Dermis blood vessel endothelial cell (primary cell): ENCODE data around the gene HECTD2. TPM values are rescaled to one million over a fixed set of nuclear protein-coding genes. Genes with fewer than 3 reads are reported as not detected.
"Not testable (repeated sequence)": the region's sequence is repeated elsewhere in the genome, so short reads cannot be mapped to it uniquely, and the experiment has no call there.

Source experiments
- DNase-seq: peaks from one replicate; pipeline ENCODE4 v3.0.0; 2010
- total RNA-seq: library from RNA; depleted of rRNA; stranded (reverse); fragments of >200 nt; gene quantifications from 2 replicates; pipeline ENCODE4 v1.2.3, GENCODE V29; 2014

The HECTD2 gene, protein sequence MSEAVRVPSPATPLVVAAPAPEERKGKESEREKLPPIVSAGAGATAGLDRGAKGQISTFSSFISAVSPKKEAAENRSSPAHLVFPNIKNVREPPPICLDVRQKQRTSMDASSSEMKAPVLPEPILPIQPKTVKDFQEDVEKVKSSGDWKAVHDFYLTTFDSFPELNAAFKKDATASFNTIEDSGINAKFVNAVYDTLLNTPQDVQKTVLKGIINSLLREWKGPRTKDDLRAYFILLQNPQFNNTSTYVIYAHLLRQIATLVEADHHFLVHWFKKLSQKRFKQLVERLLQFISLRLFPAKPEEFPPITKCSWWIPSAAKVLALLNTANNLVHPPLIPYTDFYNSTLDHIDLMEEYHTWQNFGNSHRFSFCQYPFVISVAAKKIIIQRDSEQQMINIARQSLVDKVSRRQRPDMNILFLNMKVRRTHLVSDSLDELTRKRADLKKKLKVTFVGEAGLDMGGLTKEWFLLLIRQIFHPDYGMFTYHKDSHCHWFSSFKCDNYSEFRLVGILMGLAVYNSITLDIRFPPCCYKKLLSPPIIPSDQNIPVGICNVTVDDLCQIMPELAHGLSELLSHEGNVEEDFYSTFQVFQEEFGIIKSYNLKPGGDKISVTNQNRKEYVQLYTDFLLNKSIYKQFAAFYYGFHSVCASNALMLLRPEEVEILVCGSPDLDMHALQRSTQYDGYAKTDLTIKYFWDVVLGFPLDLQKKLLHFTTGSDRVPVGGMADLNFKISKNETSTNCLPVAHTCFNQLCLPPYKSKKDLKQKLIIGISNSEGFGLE
- total RNA-seq, result 8.5 and 8.7 TPM in 2 replicates

DNA sequence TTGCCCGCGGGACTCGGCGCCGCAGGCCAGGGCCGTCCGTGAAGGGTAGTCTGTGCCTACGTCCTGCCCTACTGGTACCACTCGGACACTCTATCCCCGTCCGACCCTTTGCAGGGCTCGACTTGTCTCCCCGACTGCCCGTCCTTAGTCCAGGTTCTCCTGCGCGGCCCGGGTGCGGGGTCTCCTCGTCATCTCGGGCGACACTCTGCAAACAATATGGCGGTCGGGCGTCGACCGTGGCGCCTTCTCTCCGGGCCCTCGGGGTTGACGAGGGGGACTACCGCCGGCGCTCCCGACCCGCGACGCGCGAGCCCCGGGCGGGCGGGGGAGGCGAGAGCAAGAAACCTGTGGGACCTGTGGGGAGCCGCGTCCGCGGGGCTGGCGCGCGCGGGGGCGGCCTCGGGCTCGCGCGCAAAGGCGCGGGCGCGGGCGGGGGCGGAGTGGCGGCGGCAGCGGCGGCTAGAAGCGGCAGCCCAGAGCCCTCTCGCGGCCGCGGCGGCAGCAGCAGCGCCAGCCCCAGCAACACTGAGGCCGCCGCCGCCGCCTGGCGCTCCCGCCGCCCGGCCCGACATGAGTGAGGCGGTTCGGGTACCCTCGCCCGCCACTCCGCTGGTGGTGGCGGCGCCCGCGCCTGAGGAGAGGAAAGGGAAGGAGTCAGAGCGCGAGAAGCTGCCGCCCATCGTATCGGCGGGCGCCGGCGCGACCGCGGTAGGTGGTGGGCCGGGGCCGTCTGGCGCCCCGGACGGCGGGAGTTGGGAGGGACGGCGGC lies at the start of gene HECTD2:
Gene HECTD2, plus strand, starts transcription at position 476 of the 769 bp plus-strand sequence. Its CDS starts 95 bp downstream, at position 571.
- DNase-seq, result peak; percentile 87

DNA sequence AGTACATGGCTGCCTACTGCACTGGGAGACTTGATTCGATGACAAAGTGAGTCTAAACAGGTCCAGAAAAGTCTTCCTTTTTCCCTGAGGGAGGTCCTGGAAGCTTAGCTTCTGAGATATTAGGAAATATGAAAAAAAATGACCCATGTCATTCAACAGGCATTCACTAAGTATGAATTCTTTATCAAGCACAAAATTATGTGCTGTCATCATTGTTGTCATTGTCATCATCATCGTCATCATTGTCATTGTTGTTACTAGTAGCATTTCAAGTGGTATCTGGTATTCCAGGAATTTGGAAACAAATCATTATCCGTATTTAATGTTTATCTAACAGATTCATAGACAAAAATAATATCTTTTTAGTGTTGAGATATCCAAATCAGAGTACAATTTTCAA lies 49.7 kb upstream of the HECTD2 start:
- DNase-seq, result no peak

DNA sequence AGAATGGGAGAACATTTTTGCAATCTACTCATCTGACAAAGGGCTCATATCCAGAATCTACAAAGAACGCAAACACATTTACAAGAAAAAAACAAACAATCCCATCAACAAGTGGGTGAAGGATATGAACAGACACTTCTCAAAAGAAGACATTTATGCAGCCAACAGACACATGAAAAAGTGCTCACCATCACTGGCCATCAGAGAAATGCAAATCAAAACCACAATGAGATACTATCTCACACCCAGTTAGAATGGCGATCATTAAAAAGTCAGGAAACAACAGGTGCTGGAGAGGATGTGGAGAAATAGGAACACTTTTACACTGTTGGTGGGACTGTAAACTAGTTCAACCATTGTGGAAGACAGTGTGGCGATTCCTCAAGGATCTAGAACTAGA lies 44.6 kb upstream of the HECTD2 start:
- DNase-seq, result not testable (repeated sequence)

DNA sequence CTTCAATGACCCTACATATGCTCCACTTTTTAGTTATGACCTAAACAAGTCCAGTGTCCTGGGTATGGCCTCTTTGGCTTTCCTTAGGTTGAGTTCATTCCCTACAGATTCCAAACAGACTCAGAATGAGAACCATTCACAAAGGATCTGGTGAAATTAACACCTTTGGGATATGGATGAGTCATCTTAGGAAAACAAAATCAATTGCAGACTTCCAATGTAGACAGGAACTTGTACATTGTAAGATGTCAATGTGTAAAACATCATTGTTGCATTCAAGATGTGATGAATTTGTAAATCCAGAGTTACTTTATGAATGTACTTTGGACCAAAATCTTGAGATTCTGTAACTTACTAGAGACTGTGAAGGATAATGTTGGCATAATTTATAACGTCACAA lies 43.4 kb upstream of the HECTD2 start:
- peak; percentile 20 for DNase-seq

DNA sequence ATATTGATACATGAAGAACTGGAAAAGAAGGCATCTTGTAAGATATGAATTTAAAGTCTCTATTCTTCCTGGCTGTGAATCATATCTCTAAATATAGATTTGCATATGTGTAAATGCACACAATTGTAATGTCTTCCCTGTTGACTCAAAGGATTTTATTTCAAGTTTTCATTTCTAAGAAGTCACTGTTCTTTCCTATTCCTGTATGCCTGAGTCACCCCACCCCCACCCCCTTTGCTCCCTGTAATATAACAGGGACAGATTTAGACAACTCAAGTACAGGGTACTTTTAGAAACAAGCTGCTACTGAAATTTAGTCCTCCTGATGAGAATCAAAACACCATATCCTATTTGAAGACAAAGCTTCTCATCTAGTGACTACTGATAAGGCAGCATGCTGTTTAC lies 43.0 kb upstream of the HECTD2 start:
- DNase-seq, result no peak

DNA sequence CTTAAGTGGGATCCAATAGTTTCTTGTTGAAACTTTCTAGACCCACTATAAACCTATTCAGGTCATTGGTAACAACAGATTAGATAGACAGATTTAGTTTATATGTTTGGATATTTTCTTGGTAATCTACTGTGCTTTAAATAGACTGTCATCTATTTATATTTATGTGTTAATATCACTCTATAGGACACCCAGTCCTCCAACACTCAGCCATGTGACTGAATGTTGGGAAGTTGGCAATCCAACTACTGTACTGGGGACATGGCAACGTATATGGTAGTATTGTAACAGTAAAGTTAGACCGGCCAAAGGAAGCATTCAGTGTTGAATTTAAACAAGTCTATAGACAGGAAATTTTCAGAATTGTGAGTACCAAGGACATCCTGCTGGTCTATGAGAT lies 42.6 kb upstream of the HECTD2 start:
- no peak for DNase-seq

DNA sequence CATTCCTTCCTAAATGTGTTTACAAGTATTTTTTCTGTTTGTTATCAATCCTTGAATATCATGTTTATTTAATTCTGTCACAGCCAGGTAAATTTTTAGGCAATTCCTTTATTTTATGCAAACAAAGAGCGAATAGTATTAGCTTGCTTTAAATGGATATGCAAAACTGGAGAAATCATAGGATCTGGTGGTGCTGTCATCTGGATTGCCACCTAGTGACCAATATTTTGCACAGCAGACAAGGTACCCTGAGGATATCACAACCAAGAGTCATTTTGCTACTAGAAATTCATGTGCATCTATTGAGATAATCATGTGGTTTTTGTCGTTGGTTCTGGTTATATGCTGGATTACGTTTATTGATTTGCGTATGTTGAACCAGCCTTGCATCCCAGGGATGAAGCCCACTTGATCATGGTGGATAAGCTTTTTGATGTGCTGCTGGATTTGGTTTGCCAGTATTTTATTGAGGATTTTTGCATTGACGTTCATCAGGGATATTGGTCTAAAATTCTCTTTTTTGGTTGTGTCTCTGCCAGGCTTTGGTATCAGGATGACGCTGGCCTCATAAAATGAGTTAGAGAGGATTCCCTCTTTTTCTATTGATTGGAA lies 40.1 kb upstream of the HECTD2 start:
- DNase-seq, result peak; percentile 73

DNA sequence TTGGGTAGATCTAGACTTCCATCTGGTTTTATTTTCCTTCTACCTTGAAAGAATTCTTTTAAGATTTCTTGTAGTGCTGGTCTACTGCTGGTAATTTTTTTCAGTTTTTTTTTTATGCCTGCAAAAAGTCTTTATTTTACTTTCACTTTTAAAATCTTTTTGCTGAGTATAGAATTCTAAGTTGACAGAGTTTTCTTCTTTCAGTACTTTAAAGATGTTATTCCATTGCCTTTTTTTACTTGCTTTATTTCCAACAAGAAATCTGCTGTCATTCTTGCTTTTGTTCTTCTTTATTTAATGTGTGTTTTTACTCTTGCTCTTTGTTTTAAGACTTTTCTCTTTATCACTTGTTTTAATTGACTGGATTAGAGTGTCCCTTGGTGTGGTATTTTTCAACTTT lies 36.1 kb upstream of the HECTD2 start:
- no peak for DNase-seq

DNA sequence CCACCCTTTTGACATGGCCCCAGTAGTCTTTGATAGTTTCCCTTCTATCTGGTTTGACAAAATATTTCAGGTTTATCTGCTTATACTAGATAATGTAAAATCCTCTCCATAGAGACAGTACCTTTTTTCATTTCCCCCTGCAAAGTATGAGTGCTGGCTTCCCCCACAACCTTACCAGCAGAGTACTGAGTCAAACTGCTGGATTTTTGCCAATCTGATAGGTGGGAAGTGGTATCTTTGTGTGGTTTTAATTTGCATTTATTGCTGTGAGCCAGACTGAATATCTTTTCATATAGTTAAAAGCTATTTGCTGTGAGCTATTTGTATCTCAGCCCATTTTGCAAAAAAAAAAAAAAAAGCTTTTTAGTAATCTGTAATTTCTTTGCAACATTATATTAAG lies 32.1 kb upstream of the HECTD2 start:
- DNase-seq, result peak; percentile 7

DNA sequence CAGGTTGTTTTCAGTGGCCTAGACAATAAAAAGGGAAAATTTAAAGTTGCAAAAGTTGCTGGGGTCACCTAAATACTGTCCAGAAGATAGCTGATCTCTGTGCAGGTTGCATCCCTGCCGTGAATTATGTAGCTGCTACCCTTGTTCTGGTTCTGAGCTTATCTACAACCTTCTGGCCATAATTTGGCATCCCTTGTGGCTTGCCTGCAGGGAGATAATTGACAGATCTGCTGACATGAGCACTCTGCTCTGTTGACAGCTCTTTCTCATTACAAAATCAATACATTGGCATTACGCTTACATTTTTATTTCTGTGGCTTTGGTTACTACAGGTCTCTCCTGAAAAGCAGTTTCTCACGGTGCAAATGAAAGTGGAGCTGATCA lies 29.3 kb upstream of the HECTD2 start:
- no peak for DNase-seq

DNA sequence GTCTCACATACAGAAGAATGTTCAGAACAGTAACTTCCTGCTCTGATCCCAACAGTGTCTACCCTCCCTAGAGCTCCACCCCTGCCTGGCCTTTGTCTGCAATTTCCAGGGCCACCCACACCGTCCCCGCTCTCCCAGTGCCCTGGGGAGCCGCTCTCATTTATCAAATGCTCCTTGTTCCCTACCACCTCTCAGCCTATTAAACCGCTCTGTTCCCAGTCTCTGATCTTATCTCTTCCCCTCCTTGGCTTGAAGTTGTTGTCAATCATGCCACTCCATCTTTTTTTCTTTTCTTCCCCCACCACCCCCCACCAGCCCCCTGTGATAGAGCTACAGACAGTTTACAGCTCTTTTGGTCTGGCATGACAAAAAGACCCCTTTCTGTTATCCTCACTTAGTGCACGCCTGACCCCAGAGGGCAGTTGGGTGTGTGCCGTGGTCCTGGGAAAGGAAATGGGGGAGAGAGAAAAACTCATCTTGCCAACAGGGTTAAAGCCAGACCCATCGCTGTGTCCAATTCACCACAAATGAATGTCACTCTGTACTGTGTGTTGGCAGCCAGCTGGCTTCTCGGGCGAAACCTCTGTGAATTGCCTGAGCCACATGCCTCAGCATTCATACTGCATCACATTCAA lies 28.8 kb upstream of the HECTD2 start:
- no peak for DNase-seq

DNA sequence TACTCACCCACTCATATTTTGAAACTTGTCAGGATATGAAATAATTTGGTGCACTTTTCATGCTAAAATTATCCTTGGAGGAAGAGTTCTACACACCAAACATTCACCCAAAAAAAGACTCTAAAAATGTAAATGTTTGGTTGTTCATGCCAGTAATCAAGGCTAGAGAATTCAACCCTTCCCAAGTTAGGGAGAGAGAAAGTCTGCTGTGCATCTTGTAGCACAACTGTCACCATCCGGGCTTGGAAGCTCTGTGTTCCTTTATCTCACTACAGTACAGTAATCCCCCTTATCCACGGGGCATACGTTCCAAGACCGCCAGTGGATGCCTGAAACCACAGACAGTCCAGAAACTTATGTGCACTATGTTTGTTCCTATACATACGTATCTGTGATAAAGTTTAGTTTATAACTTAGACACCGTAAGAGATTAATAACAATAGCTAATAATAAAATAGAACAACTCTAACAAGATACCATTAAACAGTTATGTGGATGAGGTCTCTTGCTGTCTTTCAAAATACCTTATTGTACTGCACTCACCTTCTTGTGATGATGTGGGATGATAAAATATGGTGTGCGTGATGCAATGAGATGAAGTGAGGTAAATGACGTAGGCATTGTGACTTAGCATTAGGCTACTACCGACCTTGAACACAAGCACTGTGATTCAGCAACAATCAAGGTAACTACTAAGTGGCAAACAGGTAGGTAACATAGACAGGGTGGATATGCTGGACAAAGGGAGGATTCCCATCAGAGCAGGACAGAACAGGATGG lies 24.6 kb upstream of the HECTD2 start:
- no peak for DNase-seq

DNA sequence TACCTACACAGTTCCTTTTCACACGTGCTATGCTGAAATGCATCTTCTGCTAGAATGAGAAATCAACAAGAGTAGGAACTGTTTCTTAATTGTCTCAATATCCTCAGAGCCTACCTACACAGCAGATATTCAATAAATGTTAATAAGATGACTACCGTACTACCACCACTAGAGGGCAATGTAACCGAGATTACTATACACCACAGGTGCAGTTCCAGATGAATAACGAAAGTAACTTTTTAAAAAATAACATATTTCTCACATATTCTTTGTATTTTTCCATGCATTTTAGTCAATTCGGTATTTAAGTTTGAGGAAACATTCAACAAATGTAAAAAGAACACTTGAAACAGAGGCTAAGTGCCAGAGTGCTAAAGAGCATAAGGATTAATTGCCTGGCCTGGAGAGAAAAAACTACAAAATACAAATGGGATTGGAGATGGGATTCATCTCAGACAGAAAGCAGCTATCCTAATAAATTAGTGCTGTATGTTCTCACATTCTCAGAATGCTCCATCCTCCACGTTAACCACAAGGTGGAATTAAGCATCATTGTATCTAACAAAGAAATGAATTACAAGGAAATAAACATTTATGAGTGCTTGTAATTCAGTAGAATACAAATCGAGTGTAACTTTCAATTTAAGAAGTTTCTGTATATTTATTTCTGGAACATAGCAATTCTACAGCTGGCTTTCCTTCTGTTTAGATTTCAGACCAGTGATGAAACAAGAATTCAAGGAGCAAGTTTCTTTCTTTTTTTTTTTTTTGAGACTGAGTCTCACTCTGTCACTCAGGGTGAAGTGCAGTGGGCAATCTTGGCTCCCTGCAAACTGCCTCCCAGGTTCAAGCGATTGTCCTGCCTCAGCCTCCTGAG lies 20.3 kb upstream of the HECTD2 start:
- DNase-seq, result peak; percentile 81

DNA sequence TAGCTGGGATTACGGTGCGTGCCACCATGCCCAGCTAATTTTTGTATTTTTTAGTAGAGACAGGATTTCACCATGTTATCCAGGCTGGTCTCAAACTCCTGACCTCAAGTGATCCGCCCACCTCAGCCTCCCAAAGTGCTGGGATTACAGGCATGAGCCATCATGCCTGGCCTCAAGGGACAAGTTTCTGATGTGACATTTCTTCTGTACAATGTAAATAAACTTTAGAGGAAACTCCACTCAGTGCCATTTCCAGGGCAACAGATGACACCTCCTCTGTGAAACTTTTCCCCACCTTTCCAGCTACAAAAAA lies 19.7 kb upstream of the HECTD2 start:
- DNase-seq, result not testable (repeated sequence)

DNA sequence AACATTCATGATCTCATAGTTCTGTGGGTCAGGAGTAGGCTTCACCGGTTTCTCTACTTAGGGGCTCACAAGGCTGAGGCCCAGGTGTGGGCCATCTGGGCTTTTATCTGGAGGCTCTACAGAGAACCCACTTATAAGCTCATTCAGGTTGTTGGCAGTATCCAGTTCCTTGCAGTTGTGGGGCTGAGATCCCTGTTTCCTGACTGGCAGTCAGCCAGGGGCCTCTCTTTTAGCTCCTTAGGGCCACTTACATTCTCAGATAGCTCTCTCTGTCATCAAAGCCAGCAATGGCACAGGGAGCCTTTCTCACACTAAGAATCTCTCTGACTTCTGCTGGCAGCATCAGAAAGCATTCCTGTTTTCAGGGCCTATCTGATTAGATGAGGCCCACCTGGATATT lies 18.2 kb upstream of the HECTD2 start:
- DNase-seq, result no peak

DNA sequence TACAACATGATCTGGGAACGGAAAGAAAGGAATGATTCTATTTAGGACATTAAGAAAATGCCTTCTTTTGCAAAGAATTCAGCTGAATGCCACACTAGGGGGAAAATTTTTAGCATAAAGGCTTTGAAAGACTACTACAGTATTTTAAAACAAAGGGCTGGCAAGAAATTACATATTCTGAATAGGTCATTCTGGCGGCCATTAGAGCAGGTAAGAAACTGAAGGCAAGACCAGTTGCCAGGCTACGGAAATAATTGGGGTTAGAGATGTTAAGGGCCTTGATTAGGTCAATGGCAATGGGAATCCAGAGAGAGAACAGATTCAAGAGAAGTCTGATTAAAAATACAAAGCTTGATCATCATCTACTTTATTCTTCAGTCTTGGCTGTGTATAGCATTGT lies 3.8 kb upstream of the HECTD2 start:
- no peak for DNase-seq

DNA sequence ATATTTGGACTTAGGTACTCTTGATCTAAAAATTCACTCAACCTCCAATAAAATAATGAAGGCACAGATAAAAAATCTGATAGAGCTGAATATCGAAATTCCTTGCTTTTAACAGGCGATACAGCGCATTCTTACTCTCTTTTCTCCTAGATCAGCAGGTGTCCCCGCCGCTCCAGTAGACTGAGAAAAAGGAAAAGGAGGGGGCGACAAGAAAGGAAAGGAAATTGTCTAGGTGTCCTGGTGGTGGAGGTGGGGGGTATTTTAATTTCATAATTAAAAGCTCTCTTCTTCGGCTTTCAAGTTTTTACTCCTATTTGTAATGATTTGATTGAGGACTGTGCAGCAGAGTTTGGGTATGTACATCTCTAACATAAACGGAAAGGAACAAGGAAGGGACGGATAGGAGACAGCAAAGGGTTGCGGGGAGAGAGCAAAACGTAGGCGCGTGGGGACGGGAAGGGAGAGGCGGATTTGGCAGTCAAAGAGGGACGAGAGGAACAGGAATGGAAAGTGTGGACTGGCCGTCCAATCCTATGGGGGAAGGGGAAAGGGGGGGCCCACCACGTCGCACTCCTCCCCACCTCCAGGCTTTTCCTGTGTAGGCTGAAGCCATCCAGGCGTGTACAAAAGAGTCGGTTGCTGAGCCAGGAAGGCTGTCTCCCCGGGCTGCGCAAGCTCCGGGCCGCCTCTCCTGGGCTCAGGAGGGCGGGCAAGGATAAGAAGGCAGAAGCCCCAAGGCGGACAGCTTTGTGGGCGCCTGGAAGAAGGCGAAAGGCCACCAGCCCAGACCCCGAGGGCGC lies 875 bp upstream of the HECTD2 start:
- DNase-seq, result peak; percentile 80

DNA sequence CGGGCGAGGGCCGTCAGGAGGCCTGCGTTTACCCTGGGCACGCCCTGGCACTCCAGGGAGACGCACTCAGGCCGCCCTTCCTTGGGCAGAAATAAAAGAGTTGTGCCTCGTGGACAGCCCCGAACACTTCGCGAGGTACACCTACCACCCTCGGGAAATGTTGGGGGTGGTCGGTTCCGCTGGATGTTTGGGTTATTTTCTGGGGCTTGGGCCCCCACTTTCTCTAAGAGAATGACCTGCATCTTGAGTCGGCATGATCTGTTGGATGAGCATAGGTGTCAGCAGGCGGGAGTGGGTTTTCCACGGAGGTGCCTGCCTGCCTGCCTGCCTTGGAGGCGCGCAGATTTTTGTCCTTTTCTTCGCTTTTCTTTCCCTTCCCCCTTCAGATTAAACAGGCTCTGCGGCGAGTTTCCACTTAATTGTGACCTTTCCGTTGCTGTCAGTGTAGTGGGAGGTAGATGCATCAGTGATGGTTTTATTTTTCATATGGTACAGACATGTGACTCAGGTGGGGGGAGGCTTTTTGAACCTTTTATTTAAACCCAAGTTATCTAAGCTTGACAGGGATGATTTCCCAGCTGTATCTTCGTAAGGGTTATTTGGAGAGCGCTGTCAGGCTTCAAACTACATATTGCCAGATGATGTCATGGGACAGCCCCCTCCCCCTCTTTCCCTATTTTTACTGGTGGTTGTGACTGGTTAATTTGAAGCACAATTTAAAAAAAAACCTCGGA lies 661 bp downstream of the HECTD2 start:
- DNase-seq, result peak; percentile 36

DNA sequence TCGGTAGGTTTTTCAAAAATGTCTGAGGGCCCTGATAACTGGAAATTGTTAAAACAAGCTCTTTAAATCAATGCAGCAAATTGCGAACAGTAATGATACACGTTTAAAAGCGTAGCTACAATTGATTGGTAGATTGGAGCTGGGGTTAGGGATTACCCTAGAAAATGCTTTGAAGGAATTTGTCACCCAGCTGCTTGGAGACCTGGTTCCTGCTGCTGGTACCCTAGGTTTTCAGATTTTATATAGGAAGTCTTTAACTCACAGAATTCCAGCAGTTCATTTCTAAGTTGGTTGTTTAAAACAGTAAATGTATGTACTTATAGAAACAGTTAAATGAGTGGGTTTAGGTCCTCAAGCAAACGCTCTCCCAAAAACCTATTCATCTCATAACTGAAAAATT lies 1.5 kb downstream of the HECTD2 start:
- no peak for DNase-seq
